ENCODE data around the gene TCF19.
A peak's percentile ranks its signal among the peaks of the same experiment; 100 is the strongest.

The TCF19 gene

GRCh38 chr6:31158140-31158862 is at the start of gene TCF19 (continued):
- TF ChIP-seq ZFHX2 (tag by site-specific recombination; conservative IDR thresholded peaks at IDR 0.05) = peak; percentile 94
- no peak for TF ChIP-seq ZNF549 (tag by site-specific recombination; IDR thresholded peaks at IDR 0.05)
- no peak for TF ChIP-seq ZNF768 (tag by site-specific recombination; IDR thresholded peaks at IDR 0.05)
- no peak for TF ChIP-seq ZNF354C (tag by site-specific recombination; IDR thresholded peaks at IDR 0.05; ENCODE audit: borderline replicate concordance, low read depth)
- TF ChIP-seq ZNF23 (tag by site-specific recombination; IDR thresholded peaks at IDR 0.05; ENCODE audit: borderline replicate concordance) = no peak
- peak; percentile 64 for TF ChIP-seq WT1 (tag by site-specific recombination; IDR thresholded peaks at IDR 0.05)
- no peak for TF ChIP-seq ZNF560 (tag by site-specific recombination; IDR thresholded peaks at IDR 0.05; ENCODE audit: borderline replicate concordance)
- no peak for TF ChIP-seq BCL11A (tag by site-specific recombination; IDR thresholded peaks at IDR 0.05; ENCODE audit: low read depth)
- no peak for TF ChIP-seq ZNF274 (IDR thresholded peaks at IDR 0.05; ENCODE audit: low read length)
- no peak for TF ChIP-seq ZNF274 (tag by site-specific recombination; IDR thresholded peaks at IDR 0.05; ENCODE audit: borderline replicate concordance)
- no peak for TF ChIP-seq PRDM2 (tag by site-specific recombination; IDR thresholded peaks at IDR 0.05; ENCODE audit: borderline replicate concordance)
- TF ChIP-seq HOXD13 (CRISPR knock-in tag; IDR thresholded peaks at IDR 0.05; ENCODE audit: borderline replicate concordance) = no peak
- TF ChIP-seq ZNF830 (tag by site-specific recombination; IDR thresholded peaks at IDR 0.05; ENCODE audit: low read depth) = no peak
- TF ChIP-seq ZNF776 (tag by site-specific recombination; IDR thresholded peaks at IDR 0.05; ENCODE audit: borderline replicate concordance) = no peak
- no peak for TF ChIP-seq ZNF302 (tag by site-specific recombination; IDR thresholded peaks at IDR 0.05; ENCODE audit: low read depth)
- no peak for TF ChIP-seq PRDM6 (tag by site-specific recombination; IDR thresholded peaks at IDR 0.05)
- peak; percentile 18 for TF ChIP-seq GLIS2 (tag by site-specific recombination; IDR thresholded peaks at IDR 0.05)
- TF ChIP-seq ZNF843 (tag by site-specific recombination; IDR thresholded peaks at IDR 0.05) = no peak; the same call in 1 of the 2 replicates
- TF ChIP-seq ZNF366 (tag by site-specific recombination; conservative IDR thresholded peaks at IDR 0.05) = 0 out of 2 replicates have a peak, but pooled peaks have one; percentile 47
- no peak; the same call in 1 of the 2 replicates for TF ChIP-seq HIC1 (tag by site-specific recombination; IDR thresholded peaks at IDR 0.05)
- TF ChIP-seq ZNF26 (tag by site-specific recombination; IDR thresholded peaks at IDR 0.05) = no peak
- peak; percentile 68; the same call in 1 of the 2 replicates for TF ChIP-seq ZNF501 (tag by site-specific recombination; IDR thresholded peaks at IDR 0.05)
- TF ChIP-seq SP7 (tag by site-specific recombination; IDR thresholded peaks at IDR 0.05) = peak; percentile 62
- no peak for TF ChIP-seq GLI4 (tag by site-specific recombination; IDR thresholded peaks at IDR 0.05)
- TF ChIP-seq MZF1 (tag by site-specific recombination; IDR thresholded peaks at IDR 0.05; ENCODE audit: borderline replicate concordance) = no peak
- no peak for TF ChIP-seq ZNF837 (tag by site-specific recombination; IDR thresholded peaks at IDR 0.05)
- TF ChIP-seq ZNF701 (tag by site-specific recombination; IDR thresholded peaks at IDR 0.05) = no peak
